HL-60 (cell line): ENCODE data around the gene RESP18.

Source experiments
- GABPA ChIP-seq: IDR thresholded peaks from 2 replicates; pipeline ENCODE4 v1.6.1; 2012; ENCODE audit warnings: low read depth
- POLR2AphosphoS5 ChIP-seq: IDR thresholded peaks from 2 replicates; pipeline ENCODE4 v1.6.1; 2012; ENCODE audit warnings: low read depth
- SPI1 ChIP-seq: IDR thresholded peaks from 2 replicates; pipeline ENCODE4 v1.6.1; 2012; ENCODE audit warnings: low read depth, mild to moderate bottlenecking, borderline replicate concordance
- TF ChIP-seq, protein P1 (sequence below): IDR thresholded peaks from one replicate; pipeline ENCODE4 v1.5.1; 2011; ENCODE audit warnings: low read length, control low read depth, inconsistent platforms; ENCODE audit not compliant: insufficient read depth

DNA sequence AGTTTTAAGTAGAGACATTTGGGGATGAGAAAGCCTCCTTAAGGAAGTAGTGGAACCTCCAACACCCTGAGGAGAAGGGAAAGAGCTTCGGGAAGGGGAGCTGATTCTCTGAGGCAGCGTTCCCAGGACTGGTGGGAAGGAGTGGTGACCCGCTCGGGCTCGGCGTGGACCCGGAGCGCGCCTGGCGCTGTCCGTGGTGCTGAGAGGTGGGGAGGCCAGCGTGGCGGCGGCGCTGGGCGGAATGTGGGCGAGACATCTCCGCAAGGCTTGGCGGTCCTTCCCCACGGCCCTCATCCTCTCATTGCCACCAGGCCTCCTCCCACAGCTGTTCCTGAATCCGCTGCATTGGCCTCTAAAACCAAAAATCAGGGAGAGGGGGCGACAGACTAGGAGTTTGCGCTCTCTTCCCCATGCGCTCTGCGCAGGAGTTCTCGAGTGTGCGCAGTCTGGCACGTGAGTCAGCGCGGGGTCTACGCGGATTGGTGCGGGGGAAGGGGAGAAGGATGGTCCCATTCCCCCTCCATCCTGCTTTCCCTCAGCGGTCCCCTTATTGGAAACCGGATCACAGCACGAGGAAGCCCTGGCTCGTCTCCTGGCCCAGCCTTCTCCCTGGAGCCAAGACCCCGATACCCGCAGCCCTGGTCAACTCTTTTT is 857 bp downstream of the RESP18 start:
- TF ChIP-seq POLR2AphosphoS5 = no peak
- TF ChIP-seq, protein P1, sequence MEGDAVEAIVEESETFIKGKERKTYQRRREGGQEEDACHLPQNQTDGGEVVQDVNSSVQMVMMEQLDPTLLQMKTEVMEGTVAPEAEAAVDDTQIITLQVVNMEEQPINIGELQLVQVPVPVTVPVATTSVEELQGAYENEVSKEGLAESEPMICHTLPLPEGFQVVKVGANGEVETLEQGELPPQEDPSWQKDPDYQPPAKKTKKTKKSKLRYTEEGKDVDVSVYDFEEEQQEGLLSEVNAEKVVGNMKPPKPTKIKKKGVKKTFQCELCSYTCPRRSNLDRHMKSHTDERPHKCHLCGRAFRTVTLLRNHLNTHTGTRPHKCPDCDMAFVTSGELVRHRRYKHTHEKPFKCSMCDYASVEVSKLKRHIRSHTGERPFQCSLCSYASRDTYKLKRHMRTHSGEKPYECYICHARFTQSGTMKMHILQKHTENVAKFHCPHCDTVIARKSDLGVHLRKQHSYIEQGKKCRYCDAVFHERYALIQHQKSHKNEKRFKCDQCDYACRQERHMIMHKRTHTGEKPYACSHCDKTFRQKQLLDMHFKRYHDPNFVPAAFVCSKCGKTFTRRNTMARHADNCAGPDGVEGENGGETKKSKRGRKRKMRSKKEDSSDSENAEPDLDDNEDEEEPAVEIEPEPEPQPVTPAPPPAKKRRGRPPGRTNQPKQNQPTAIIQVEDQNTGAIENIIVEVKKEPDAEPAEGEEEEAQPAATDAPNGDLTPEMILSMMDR = no peak
- TF ChIP-seq SPI1 = no peak
- TF ChIP-seq GABPA = no peak
